GM21526 (cell line): ENCODE measurements around the gene HFE.
"Not testable (repeated sequence)": the region's sequence is repeated elsewhere in the genome, so short reads cannot be mapped to it uniquely, and the experiment has no call there.

Experiments
- ATAC-seq: cut with Tn5 transposase; IDR thresholded peaks from one replicate; pipeline ENCODE4 v1.9.1; 2021; ENCODE audit warnings: moderate library complexity; ENCODE audit not compliant: unreplicated experiment, low FRiP score

The HFE gene

DNA sequence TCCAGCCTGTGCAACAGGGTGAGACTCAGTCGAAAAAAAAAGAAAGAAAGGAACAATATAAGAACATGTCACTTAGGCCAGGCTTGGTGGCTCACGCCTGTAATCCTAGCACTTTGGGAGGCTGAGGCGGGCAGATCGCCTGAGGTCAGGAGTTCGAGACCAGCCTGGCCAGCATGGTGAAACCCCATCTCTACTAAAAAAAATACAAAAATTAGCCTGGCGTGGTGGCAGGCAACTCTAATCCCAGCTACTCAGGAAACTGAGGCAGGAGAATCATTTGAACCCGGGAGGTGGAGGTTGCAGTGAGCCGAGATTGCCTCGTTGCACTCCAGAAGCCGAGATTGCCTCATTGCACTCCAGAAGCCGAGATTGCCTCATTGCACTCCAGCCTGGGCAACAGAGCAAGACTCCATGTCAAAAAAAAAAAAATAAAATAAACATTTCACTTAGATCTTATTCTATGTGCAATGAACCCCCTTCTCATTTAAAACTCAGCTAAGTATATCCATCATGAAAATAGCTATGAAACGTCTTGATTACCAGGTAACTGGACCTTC, 28.7 kb upstream of the HFE start:
- ATAC-seq = not testable (repeated sequence)

GRCh38 chr6:26059941-26060340, 27.3 kb upstream of the HFE start:
- ATAC-seq = no peak

DNA sequence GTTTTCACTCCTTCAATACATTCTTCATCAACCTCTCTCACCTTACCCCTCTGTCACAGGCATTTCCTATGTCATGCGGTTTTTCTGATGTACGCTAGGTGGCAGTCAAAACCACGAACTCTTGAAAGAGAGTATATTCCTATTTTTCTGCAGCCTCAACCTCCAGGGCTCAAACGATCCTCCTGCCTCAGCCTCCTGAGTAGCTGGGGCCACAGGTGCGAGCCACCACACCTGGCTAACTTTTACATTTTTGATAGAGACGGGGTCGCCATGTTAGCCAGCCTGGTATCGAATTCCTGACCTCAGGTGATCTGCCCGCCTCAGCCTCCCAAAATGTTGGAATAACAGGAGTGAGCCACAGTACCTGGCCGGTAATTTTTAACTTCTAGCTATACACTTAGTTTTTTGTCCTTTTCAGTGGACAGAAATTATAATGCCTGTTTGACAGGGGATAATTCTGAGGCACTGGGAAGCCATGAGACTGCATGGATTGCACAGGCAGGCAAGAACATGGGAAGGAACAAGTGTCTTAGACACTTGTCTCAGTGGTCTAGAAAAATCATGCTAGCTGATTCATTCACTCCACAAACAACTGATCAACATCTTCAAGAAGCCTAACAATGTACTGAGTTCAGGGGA, 22.5 kb upstream of the HFE start:
- ATAC-seq = no peak

DNA sequence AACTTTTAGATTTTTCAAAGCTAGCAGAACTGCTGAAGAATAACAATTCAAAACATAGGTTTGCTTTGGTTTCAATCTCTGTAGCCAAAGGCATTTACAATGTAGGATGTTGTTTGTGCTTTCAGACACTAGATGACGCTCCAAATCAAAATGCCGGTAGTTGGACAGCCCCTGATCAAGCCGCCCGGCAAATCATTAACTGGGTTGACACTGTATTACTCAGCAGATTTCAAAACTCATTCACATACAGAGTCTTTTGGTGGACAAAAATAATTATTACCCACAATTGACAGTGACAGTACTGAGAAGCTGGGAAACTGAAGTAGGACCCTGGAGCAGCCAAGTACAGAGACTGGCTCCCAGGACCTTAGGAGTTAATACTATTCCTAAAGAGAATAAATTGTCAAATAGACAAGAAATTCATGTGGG, 21.3 kb upstream of the HFE start:
- ATAC-seq = peak; percentile 71

DNA sequence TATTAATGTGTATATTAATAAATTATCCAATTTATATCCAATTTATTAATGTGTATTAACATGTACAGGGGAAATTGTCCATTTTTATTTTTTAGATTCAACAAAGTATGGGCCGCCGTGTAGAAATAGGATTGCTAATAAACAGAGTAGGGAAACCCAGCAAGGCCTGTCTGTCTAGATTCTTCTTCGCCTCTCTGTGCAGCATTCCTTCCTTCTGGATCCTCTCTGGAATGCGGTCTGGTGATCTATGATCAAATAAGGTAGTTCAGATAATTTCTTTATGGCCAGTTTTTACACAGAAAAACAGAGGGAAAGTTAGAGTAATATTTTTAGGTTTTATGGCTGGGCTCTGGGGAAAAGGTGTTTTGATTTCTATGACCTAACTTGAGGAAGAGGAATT, 19.9 kb upstream of the HFE start:
- no peak for ATAC-seq

DNA sequence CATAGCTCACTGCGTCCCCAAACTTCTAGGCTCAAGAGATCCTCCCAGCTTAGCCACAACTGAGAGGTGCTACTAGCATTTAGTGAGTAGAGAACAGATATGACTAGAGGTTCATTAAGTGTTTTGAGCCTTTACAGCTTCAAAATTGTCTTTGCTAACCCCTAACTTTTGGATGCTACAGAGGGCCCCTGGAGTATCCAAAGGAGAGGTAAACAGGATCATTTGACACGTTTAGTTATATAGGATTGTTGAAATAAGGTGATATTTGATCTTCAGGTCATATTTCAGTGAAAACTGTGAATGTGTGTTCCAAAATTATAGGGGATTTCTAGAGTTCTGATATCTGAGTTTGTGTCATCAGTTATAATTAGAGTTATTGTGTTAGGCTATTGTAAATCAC, 19.2 kb upstream of the HFE start:
- ATAC-seq = no peak

DNA sequence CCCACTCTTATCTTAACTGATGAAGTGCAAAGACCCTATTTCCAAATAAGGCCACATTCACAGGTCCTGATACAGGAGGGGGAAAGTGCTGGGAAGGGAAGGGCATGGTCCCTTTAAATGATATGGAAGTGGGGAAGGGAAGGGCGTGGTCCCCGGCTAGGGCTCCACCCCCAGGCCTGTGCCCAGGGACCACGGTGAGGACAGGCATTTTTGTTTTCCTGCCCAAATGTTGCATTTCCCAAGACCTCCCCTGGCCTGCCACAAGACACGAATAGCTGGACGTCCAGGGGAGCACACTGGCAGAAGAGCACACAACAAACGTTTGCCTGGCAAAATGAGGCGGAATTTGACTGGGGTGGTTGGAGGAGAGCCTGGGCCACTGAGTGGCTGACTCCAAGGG, 16.1 kb upstream of the HFE start:
- ATAC-seq = no peak

GRCh38 chr6:26075063-26075717, 12.0 kb upstream of the HFE start:
- no peak for ATAC-seq

DNA sequence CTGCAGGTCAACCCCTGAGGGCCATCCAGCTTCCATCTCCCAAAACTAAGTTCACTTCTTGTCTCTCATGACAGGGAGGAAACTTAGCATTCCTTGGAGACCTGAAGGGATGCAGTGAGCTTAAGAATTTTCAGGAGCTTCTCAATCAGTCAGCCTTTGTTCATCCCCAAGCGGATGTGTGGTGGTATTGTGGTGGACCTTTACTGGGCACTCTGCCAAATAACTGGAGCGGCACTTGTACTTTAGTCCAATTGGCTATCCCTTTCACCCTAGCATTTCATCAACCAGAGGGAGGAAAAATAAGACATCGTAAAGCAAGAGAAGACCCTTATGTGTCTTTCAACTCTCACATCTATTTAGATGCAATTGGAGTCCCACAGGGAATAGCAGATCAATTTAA, 9.2 kb upstream of the HFE start:
- ATAC-seq = not testable (repeated sequence)

- ATAC-seq = not testable (repeated sequence)
Observed at GRCh38 chr6:26081096-26081495, 6.1 kb upstream of the HFE start.

DNA sequence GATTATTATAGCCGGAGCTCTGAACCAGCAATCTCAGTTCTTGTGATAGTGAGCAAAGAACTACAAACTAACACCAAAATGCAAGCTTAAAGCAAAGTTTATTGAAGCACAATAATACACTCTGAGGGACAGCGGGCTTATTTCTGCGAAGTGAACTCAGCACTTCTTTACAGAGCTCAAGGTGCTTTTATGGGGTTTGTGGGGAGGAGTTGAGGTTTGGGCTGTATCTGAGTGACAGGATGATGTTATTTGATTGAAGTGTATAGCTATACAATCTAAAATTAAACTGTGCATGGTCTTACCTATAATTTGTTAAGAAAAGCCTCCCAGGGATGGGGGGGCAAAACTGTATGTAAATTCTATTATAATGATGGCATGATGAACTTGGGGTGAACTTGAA, 1.0 kb upstream of the HFE start:
- no peak for ATAC-seq

DNA sequence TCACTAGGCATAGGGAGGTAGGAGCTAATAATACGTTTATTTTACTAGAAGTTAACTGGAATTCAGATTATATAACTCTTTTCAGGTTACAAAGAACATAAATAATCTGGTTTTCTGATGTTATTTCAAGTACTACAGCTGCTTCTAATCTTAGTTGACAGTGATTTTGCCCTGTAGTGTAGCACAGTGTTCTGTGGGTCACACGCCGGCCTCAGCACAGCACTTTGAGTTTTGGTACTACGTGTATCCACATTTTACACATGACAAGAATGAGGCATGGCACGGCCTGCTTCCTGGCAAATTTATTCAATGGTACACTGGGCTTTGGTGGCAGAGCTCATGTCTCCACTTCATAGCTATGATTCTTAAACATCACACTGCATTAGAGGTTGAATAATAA, 1.1 kb downstream of the HFE start:
- no peak for ATAC-seq

DNA sequence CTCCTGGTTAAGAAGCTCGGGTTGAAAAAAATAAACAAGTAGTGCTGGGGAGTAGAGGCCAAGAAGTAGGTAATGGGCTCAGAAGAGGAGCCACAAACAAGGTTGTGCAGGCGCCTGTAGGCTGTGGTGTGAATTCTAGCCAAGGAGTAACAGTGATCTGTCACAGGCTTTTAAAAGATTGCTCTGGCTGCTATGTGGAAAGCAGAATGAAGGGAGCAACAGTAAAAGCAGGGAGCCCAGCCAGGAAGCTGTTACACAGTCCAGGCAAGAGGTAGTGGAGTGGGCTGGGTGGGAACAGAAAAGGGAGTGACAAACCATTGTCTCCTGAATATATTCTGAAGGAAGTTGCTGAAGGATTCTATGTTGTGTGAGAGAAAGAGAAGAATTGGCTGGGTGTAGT, 2.0 kb downstream of the HFE start:
- no peak for ATAC-seq

- ATAC-seq = no peak
Observed at GRCh38 chr6:26092443-26092842, 5.2 kb downstream of the HFE start.

GRCh38 chr6:26094036-26094435, 6.8 kb downstream of the HFE start:
- ATAC-seq = no peak

GRCh38 chr6:26097268-26097875, 10.1 kb downstream of the HFE start:
- ATAC-seq = no peak

GRCh38 chr6:26103141-26103769, 16.0 kb downstream of the HFE start:
- no peak for ATAC-seq

GRCh38 chr6:26103770-26104456, 16.7 kb downstream of the HFE start:
- ATAC-seq = peak; percentile 87

GRCh38 chr6:26104457-26105108, 17.4 kb downstream of the HFE start:
- ATAC-seq = no peak

DNA sequence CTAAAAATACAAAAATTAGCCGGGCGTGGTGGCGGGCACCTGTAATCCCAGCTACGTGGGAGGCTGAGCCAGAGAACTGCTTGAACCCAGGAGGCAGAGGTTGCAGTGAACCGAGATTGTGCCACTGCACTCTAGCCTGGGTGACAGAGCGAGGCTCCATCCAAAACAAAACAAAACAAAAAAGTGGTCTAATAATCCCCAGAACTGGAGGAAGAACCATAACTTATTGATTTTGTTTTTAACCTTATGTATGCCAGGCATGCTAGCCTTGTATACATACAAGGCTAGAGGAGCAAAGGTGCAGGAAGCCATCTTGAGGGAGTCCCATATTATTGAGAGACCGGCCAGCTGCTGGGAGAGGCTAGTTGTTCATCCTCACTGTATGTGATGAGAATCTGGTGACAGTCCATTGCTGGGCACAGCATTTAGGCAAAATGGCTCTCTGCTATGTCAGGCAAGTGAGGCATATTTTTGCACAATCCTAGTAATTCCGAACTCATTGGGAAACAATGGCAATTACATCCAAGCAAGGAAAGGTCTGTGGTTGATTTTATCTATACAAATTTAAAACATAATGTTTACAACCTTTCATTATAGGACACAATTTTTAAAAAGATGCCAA, 18.0 kb downstream of the HFE start:
- ATAC-seq = no peak
